HG02852 (cell line): ENCODE data around the gene ENOX1.

Source experiments
- ATAC-seq: cut with Tn5 transposase; IDR thresholded peaks from one replicate; pipeline ENCODE4 v1.9.1; 2021; ENCODE audit warnings: mild to moderate bottlenecking, moderate library complexity; ENCODE audit not compliant: unreplicated experiment

The ENOX1 gene

DNA sequence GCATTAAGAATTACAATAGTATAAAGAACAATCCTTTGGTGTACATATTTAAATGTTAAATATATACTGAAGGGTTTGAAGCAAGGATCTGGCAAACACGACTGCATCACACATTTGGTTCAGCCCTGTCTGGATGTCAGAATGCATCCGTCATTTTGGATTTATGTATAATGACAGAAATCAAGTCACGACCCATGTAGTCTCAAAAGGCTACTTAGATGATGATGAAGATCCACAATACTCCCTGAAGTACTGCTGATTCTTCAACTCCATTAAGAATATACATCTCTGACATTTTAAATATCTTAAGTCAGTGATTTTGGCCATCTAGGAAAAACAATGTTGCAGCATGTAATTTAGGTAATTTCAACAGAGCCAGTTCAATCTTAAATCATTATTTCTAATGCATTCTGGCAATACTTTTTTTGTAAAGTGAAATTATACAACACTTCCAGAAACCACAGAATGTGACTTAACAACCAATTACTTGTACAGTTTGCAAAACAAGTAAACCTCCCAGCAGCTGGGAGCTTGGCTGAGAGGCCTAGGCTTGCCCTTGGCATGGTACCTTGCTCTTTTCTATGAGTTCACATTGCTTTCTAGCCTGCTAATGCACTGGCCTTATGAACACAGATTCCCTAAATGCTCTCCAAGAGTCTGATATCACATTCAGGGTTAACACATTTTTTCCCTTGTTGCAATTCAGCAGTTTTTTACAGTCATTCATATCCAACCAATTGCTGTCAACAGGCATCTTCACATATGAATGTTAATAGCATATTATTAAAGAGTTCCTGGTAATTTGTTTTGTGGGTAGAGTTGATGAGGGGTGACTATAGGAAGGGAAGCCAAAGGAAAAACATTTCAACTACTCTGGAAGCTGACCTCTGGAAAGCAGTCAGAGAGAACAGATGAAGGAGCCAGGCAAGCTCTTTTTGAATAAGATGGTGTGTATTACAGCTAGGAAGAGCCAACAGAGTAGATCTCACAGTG, 175.2 kb downstream of the ENOX1 start:
- no peak for ATAC-seq

GRCh38 chr13:43608400-43609137, 178.2 kb downstream of the ENOX1 start:
- no peak for ATAC-seq

GRCh38 chr13:43597599-43597945, 189.2 kb downstream of the ENOX1 start:
- no peak for ATAC-seq

DNA sequence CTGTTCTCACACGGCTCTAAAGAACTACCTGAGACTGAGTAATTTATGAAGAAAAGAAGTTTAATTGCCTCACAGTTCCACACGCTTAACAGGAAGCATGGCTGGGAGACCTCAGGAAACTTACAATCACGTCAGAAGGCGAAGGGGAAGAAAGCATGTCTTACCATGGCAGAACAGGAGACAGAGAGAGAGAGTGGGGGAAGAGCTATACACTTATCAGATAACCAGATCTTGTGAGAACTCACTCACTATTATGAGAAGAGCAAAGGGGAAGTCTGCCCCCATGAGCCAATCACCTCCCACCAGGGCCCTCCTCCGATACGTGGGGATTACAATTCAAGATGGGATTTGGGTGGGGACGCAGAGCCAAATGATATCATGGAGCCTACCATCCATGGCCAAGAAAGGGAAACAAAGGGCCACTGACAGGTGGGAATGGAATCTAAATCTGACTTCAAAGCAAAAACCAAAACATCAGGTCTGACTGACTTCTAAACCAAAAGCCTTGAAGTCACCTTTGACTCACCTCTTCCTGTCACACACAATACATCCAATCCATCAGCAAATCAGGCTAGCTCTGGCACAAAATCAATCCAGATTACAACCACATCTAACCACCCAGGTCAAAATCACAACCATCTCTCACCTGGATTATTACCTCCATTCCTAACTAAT, 189.7 kb downstream of the ENOX1 start:
- no peak for ATAC-seq

DNA sequence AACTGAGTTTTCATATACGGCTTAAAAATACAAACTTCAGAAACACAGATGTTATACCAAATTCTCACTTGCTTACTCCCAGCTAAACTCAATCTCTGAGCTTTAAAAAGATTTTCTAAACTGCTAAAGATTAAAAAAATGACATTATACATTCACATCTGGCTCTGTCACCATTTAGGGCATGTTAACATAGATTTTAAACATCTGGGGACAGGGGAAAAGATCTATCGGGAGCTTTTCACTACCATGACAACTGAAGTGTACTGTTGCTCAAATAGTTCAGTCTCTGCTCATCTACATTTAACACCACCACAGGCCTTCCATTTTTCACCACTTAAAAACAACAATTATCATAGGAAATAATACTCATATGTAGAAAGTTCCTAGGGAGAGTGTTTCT, 190.8 kb downstream of the ENOX1 start:
- no peak for ATAC-seq

DNA sequence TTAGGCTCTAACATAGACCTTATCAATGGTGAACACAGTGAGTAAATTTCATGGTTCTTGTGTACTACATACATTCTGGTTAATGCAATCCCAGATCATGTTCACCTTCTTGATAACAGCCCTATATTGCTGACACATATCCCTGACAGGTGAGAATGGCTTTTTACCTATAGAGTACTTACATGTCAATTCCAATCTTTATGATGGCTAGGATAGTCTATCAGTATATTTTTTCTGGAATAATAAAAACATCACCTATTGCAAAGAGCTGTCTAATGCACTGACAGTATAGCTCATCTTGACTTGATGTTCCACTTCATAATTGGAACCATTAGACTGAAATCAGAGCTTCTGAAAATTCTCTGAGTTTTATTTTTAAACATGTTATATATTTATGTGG, 199.4 kb downstream of the ENOX1 start:
- no peak for ATAC-seq

- no peak for ATAC-seq
Observed at GRCh38 chr13:43584751-43585150, 202.0 kb downstream of the ENOX1 start.

GRCh38 chr13:43583321-43583720, 203.5 kb downstream of the ENOX1 start:
- no peak for ATAC-seq

DNA sequence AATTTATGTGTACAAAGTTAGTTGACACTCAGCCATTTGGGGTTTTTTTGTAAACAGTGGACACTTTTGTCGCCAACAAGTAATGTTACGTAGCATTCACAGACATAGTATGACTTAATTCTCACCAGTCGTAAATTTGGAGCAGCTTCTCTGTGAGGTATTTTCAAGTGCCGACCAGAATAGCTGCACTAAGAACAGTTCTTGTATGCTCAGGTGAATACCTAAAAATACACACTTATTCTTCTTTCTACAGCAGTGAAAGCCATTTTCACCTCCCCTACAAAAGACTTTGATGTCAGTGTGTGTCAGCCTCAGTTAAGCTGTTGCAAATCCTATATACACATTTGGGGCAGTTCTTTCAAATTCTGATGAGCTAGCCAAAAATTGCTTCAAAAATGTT, 206.5 kb downstream of the ENOX1 start:
- ATAC-seq = no peak

- ATAC-seq = no peak
Observed at GRCh38 chr13:43579321-43579720, 207.5 kb downstream of the ENOX1 start.

- ATAC-seq = no peak
Observed at GRCh38 chr13:43574605-43575004, 212.2 kb downstream of the ENOX1 start.

GRCh38 chr13:43573802-43574514, 212.8 kb downstream of the ENOX1 start:
- no peak for ATAC-seq

DNA sequence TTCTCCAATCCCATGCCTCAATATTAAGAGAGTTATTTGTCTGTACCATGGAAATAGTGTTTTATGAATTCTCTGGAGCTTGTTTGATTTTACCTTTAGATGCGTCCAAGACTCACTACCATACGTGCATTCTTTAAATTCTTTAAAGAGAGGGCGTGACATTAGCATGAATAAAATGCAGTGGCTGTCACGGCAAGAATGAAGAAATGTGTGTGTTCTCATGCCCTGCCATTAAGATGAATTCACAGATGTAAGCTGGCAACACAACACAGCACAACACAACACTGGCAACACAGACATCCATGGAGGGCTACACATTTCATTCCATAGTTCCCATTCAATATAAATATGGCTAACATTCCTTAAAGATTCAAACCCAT, 213.4 kb downstream of the ENOX1 start:
- ATAC-seq = no peak

GRCh38 chr13:43572656-43573360, 214.0 kb downstream of the ENOX1 start:
- no peak for ATAC-seq

- no peak for ATAC-seq
Observed at GRCh38 chr13:43569658-43570057, 217.1 kb downstream of the ENOX1 start.

GRCh38 chr13:43567608-43568007, 219.2 kb downstream of the ENOX1 start:
- no peak for ATAC-seq

- ATAC-seq = no peak
Observed at GRCh38 chr13:43564952-43565351, 221.8 kb downstream of the ENOX1 start.

- ATAC-seq = no peak
Observed at GRCh38 chr13:43561081-43561480, 225.7 kb downstream of the ENOX1 start.

DNA sequence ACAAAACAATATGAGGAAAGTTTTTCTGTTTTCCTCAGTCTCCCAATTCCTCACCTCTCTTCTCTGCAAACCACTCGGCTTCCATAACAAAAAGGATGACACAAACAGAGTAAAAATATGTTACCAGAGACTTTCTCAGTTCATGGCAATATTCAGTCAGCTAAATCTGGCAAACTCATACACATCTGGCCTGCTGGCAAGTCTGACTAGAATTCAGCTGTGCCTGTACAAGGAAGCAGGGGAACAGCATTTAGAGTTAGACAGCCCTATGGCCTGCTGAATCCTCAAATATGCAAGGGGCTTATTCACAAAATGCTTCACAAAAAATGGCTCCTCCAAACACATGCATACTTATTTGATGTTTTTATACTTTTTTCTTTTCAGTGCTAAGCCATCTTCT, 227.8 kb downstream of the ENOX1 start:
- ATAC-seq = no peak

DNA sequence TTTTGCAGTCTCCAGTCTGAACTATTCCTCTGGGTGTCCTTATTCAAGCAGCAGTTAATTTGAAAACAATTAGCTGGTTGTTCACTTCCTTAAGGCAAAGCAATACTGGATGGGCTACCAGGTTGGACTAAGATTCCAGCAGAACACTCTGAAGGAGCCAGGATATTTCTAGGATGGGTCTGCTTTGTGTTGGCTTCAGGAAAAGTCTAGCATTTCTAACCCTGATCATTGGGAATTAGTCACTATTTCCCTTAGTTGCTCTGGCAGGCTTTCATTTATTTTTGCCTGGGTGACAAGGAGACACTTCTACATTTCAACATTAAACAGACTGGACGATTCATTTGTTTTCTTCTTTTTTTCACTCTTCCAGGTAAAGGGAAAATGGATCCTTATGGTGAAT, 228.4 kb downstream of the ENOX1 start:
- no peak for ATAC-seq
